GM21529 (cell line): ENCODE results near the gene ATP2A2.
A peak's percentile ranks its signal among the peaks of the same experiment; 100 is the strongest.
"Not testable (repeated sequence)": the region's sequence is repeated elsewhere in the genome, so short reads cannot be mapped to it uniquely, and the experiment has no call there.

ENCODE experiments used
- ATAC-seq: cut with Tn5 transposase; IDR thresholded peaks from one replicate; pipeline ENCODE4 v1.9.1; 2021; ENCODE audit not compliant: unreplicated experiment

ATP2A2 gene

DNA sequence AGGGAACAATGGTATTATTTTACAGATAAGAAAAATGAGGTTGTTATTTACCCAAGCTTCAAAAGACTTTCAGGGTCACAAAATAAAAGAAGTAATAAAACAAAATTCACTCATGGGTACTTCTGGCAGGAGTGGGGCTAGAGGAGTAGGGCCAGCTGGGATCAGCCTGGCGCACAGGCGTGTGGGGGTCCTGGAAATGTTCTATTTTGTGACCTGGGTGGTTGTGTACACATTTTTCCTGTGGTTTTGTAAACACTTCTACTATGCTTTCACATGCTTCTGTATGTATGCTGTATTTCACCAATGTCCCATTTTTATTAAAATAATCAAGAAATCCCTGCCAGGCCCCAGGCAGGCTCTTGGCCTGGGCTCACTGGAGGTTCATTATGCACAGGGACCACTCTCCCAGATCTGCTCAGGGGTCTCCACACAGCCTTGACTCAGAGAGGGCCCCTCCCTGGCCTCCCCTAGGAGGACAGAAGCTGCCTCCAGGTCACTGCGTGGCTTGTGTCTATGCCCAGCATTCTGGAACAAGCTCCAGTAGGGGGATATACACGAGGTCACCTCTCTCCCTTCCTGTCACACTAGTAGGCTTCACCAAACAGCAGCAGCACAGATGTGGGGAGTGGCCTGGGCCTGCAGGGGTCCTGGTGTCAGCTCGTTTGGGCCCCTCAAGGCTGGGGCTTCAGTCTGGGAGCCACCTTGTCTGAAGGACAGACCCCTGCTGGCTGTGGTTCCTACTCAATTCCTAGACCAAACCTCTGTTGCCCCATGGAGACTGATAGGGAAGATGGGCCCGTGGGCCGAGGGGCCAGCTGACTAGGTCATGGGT lies 84.7 kb downstream of the ATP2A2 start:
- ATAC-seq = no peak

DNA sequence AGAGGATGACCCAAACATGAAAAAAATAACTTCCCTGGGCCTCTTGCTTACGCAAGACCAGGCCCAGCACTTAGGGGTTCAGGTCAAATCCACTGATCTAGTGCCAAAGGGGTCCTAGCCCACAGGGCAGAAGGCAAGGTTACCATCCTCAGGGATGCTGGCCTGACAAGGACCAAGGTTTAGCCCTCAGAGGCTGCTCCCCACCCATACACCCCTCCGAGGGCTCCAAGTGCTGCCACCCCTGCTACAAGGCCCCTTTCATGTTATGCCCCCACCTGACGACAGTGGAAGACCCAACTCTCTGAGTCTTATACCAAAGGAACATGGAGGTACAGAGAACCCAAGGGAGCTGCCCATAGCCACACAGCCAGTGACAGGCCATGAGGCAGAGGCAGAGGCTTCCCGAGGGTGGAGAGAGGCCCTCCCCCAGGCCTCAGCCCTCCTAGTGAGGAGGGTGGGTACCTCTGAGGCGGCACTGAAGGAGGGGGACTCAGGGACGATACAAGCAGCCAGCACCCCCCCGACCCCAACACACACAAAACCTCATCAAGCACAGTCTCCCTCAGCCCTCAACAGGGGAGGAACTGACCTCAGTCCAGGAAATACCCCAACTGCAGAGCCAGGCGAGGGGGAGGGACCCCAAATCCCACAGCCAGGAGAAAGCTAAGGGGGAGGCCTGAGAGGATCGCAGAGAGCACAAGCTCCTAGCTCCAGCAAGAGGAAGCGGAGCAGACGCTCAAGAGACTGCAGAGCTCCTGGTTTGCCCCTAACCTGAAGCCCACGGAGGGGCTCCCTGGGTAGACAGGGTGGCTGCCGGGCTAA lies 85.5 kb downstream of the ATP2A2 start:
- no peak for ATAC-seq

DNA sequence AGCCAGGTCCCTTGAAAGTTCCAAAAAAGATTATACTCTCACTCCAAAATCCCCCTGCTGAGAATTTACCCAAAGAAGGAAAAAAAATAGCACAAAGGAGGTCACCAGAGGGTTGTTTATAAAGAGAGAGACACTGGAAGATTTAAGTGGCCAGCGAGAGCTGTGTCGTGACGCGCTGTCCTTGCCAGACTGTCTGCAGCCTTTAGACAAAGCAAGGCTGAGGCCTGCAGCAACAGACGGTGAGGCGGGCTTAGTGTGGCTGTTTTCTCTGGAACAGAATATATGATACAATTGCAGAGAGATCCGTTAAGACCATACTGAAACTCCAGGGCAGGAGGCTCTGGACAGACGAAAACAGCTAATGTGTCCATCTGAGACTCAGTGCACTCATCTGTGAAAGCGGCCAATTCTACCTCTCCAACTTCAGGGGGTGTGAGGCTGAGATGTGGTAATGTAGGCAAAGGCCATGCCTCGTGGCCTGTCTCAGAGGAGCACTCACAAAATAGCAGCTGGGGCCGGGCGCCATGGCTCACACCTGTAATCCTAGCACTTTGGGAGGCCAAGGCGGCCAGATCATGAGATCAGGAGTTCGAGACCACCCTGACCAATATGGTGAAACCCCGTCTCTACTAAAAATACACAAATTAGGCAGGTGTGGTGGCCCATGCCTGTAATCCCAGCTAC lies 86.3 kb downstream of the ATP2A2 start:
- ATAC-seq = no peak

DNA sequence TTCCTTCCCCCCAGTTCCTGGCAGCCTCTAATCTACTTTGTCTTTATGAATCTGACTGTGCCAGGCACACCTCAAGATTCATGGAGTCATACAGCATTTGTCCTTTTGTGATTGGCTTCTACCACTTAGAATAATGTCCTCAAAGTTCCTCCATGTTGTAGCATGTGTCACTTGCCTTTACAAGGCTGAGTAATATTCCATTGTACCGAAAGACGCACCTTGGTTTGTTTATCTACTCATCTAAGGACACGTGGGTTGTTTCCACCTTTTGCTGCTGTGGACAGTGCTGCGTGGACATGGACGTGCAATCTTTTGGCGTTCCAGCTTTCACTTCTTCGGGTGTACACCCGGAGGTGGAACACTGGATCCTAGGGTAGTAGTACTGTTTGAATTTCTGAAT lies 88.9 kb downstream of the ATP2A2 start:
- ATAC-seq = no peak

DNA sequence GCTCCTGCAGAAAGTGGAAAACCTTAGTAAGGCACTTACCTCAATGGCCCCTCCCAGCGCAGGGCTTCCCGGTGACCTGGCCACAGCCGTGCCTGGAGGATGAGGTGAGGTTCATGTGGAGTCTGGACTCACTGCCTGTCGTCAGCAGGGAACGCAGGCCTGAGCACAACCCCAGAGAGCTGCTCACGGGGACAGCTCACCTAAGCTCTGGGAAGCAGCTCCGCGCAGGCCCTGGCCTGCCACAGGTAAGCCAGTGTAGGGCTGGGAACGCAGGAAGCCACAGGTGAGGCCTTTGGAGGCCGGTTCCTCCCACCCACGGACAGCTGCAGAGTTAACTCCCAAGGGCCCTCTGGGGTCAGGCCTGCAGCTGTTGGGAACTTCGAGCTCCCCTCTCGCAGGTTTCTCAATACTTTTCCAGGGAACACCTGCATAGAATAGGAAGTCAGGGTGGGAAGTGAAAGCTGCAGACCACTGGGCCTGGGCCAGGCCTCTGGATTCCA lies 89.7 kb downstream of the ATP2A2 start:
- ATAC-seq = peak; percentile 19

DNA sequence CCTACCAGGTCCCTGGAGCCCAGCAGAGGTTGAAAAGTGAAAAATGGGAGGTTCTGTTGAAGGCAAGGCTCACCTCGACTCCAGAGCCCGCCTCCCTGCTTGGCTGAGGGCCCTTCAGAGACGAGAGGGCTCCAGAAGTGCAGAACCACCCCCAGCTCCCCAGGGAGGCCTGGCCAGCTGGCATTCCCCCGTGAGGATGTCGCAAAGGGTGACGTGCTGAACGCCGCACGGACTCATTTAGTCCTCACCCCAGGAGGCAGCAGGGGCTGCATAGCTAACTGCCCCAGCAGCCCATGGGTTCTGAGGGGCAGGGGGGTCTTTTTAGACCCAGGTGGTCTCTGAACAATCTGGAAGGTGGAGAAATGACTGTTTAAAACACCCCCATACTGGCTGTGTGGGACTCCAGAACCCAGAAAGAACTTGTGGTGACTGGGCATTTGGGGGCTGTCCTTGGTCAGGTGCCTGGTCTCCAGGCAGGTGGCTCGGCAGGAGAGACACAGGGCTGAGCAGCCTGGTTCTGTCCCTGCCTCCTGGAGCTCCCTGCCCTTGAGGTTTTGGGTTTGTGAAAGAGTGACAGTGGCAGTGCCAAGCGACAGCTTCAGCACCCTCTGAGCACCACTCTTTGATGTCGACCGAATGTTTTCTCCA lies 90.5 kb downstream of the ATP2A2 start:
- peak; percentile 78 for ATAC-seq

DNA sequence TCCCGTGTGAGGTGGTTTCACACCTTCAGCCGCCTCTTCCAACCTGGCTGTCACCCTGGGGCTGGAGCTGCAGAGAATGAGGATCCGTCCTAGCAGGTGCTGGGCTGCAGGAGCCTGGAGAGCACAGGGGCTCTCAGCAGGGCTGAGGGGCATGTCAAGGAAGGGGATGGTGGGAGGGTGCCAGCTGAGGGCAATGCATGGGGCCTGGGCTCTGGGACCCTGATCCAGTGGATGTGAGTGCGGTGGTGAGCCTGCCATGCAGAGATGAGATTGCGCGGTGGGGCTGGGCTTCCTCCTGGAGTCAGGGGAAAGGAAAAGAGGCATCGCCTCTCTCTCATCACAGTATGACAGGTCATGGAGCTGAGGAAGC lies 91.0 kb downstream of the ATP2A2 start:
- ATAC-seq = no peak

DNA sequence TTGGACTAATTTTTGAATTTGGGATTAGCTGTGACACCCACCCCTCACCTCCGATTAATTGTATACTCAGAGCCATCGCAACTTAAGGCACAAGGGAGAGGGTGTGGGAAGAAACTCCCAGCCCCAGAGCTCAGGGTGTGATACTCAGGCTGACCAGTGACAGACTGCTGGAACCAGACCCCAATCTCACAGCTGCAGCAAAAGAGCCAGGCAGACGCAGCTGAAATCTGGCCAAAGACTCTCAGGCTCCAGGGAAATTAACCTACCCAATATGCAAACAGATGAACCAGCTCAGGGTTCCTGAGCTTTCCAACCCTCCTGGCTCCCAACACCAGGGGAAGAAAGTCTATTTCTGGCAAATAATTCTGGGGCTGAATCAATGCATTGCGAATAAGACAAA lies 92.0 kb downstream of the ATP2A2 start:
- ATAC-seq = no peak

DNA sequence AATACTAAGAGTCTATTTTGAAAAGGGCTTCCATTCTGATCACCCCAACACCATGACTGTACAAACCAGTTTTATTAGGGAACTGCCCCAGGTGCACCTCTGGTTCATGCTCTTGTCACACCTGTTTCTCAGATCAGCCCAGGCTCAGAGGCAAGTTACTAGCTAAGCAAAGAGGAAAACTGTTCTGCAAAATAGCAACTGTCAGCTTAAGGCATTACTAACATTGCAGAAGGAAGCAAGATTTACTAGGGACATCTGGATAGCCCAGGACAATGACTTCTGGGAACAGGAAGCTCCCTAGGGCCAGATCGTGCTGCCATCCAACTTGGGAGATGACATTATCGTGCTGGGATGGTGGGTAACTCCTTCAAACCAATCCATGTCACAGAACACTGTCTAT lies 92.4 kb downstream of the ATP2A2 start:
- ATAC-seq = no peak

DNA sequence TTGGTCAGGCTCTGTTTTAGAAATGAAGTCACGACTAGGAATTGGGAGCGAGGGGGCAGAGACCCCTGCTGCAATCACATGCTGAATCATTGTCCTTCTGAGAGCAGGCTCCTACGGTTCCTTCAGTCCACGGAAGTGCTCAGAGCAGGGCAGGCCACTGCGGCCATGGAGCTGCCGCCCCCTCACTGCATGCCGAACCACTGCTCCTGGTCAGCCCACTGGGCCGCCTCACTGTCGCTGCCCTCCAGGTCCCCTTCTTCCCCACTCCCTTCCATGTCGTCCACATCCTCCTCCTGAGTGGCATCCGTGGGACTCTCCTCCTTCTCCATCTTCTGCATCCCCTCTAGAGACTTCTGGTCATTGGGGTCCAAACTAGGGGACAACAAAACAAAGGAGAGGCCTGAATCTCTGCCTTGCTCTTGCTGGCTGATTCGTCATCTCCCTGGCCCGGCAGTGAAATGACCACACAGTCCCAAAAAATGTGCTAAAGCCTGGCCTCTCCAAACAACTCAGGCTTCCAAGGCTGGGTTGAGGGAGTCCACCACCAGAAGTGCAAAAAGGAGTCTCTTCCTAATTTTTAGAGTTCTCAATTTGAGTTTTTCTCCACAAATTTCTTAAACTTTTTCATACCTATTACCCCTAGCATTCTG lies 93.0 kb downstream of the ATP2A2 start:
- no peak for ATAC-seq

DNA sequence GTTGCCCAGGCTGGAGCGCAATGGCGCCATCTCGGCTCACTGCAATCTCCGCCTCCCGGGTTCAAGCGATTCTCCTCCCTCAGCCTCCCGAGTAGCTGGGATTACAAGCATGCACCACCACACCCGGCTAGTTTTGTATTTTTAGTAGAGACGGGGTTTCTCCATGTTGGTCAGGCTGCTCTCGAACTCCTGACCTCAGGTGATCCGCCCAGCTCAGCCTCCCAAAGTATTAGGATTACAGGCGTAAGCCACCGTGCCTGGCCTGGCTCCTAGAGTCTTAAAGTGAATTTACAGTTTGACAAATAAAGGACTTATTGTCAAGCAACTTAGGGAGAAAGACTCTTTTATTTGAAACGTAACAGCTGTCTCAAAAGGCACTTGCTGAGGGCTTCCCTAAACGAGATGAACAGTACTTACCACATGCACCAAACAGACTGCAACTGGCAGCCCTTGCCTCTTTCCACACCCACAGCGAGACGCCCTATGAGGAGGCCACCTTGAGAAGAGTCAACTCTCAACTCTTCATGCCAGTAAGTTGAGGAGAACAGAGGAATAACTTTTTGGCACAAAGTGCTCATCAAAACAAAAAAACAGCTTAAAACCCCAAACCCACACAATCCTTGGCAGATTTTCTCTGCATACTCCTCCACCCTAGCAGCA lies 97.2 kb downstream of the ATP2A2 start:
- not testable (repeated sequence) for ATAC-seq

DNA sequence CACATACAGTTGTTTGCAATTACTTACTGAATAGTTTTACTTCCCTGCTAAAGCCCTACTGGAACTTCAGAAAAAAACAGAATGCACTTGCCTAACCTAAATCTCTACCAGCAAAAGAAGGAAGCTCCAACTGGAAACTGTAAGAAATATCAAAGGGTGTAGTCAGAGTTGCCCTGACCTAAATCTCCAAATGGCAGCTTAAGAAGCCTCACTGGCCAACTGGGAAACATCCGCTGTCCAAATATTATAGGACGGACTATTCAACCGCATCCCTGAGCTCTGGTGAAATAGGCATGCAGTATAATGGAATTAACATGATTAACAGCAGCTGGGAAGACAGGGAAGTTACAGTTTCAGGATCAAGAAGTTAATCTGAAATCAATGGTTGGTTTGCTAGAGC lies 98.2 kb downstream of the ATP2A2 start:
- no peak for ATAC-seq

DNA sequence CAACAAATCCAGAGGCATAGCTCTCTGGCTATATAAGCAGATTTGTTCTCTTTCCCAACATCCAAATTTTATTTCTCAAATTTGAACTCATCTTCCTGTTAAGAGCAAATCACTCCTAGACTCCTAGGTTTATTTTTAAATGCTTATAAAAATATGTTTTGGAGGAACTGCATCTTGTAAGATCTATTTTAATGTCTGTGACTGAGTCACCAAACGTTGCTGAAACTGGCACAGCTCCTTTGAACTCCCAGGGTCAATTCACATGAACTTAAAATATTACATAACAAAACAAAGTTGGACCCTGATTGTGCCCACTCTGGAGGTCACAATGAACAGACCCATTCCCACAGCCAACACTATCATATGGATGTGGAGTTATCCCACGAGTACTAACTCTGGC lies 98.6 kb downstream of the ATP2A2 start:
- ATAC-seq = no peak

DNA sequence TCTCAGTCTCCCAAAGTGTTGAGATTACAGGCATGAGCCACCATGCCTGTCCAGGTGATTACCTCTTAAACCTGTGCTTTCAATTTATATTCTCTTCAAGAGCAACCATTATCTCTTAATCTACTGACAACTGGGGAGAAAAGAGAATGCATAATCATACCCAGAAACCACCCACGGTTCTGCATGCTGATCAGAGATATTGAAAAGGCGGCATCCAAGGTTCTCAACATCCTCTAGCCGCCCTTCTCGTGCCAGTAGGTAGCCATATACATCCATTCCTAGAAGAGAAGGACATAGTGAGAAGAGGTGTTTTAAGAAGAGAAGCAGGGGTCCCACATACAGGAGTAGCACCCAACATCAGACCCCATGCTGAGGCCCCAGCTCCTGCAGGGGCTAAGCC lies 101.6 kb downstream of the ATP2A2 start:
- ATAC-seq = no peak
